ENCODE data around the gene TSEN34. TPM values are rescaled to one million over a fixed set of nuclear protein-coding genes. Genes with fewer than 3 reads are reported as not detected.

TSEN34 gene
- total RNA-seq, 1 donor from 2014 or later = 54.9 TPM

GRCh38 chr19:54172471-54173358 is 18.4 kb upstream of the TSEN34 start, which contains the start of gene TMC4:
Gene TMC4, minus strand, starts transcription at chr19:54173160. Its CDS starts 43 bp downstream, at chr19:54173117.
- intact Hi-C loops (cut with DNase I) = no loop called here
- Histone ChIP-seq H3K4me3 (peak within 1 kb of the TSS in 1 of 2 donors; percentile 2), H3K27me3 (no peaks in the 10 kb centered on the region), H3K9me3 (no peaks in the 10 kb centered on the region), H3K36me3 (peaks cover 0 to 7% of the 10 kb centered on the region in 2 donors), H3K4me1 (peaks cover 0 to 2% of the 10 kb centered on the region in 2 donors), H3K27ac (peak within 1 kb of the TSS in 1 of 2 donors; percentile 8)
- DNase-seq (ENCODE audit: low spot score in 2 of 2) = no peak
- TF ChIP-seq CTCF (IDR thresholded peaks at IDR 0.05) = no peak

GRCh38 chr19:54173359-54173699 is 17.8 kb upstream of the TSEN34 start:
- Histone ChIP-seq H3K4me3 (no peak overlapping the region), H3K9me3 (no peaks in the 10 kb centered on the region), H3K36me3 (peaks cover under 1 to 7% of the 10 kb centered on the region in 2 donors), H3K4me1 (peaks cover 0 to 1% of the 10 kb centered on the region in 2 donors), H3K27ac (no peak overlapping the region), H3K27me3 (no peaks in the 10 kb centered on the region)
- TF ChIP-seq CTCF (IDR thresholded peaks at IDR 0.05) = no peak
- DNase-seq (ENCODE audit: low spot score in 2 of 2) = no peak
- intact Hi-C loops (cut with DNase I) = no loop called here

- Histone ChIP-seq H3K9me3 (no peaks in the 10 kb centered on the region), H3K27me3 (no peaks in the 10 kb centered on the region), H3K36me3 (peaks cover 5 to 7% of the 10 kb centered on the region in 2 donors), H3K27ac (no peak overlapping the region), H3K4me3 (no peak overlapping the region), H3K4me1 (no peaks in the 10 kb centered on the region)
- no peak for DNase-seq (ENCODE audit: low spot score in 2 of 2)
- no peak for TF ChIP-seq CTCF (IDR thresholded peaks at IDR 0.05)
- intact Hi-C loops (cut with DNase I) = no loop called here
Measured at GRCh38 chr19:54173951-54174834, 16.9 kb upstream of the TSEN34 start.

- TF ChIP-seq CTCF (IDR thresholded peaks at IDR 0.05) = no peak
- H3K9me3 ChIP-seq = no peaks in the 10 kb centered on the region
- H3K4me3 ChIP-seq = no peak overlapping the region
- peaks cover 11 to 25% of the 10 kb centered on the region in 2 donors for H3K36me3 ChIP-seq
- H3K27ac ChIP-seq = no peak overlapping the region
- H3K4me1 ChIP-seq = no peaks in the 10 kb centered on the region
- no peak for DNase-seq (ENCODE audit: low spot score in 2 of 2)
- no peaks in the 10 kb centered on the region for H3K27me3 ChIP-seq
- intact Hi-C loops (cut with DNase I) = no loop called here
Measured at GRCh38 chr19:54178581-54179261, 12.4 kb upstream of the TSEN34 start.

GRCh38 chr19:54179262-54179852 is 11.8 kb upstream of the TSEN34 start:
- no peak overlapping the region for H3K4me3 ChIP-seq
- TF ChIP-seq CTCF (IDR thresholded peaks at IDR 0.05) = no peak
- no peak for DNase-seq (ENCODE audit: low spot score in 2 of 2)
- no peaks in the 10 kb centered on the region for H3K4me1 ChIP-seq
- no peaks in the 10 kb centered on the region for H3K27me3 ChIP-seq
- H3K9me3 ChIP-seq = no peaks in the 10 kb centered on the region
- intact Hi-C loops (cut with DNase I) = no loop called here
- H3K36me3 ChIP-seq = peaks cover 11 to 25% of the 10 kb centered on the region in 2 donors
- H3K27ac ChIP-seq = no peak overlapping the region

Measured in ascending aorta (tissue), 2 donors.